ENCODE data around the gene ZBTB11. TPM values are rescaled to one million over a fixed set of nuclear protein-coding genes. Genes with fewer than 3 reads are reported as not detected.

Gene ZBTB11
- total and polyA plus RNA-seq, 9 of the 15 experiments (the other 6 are each of a cell fraction or from before 2014, with no cell fraction given) = 6.2 to 31.9 (median 21.4) TPM

DNA sequence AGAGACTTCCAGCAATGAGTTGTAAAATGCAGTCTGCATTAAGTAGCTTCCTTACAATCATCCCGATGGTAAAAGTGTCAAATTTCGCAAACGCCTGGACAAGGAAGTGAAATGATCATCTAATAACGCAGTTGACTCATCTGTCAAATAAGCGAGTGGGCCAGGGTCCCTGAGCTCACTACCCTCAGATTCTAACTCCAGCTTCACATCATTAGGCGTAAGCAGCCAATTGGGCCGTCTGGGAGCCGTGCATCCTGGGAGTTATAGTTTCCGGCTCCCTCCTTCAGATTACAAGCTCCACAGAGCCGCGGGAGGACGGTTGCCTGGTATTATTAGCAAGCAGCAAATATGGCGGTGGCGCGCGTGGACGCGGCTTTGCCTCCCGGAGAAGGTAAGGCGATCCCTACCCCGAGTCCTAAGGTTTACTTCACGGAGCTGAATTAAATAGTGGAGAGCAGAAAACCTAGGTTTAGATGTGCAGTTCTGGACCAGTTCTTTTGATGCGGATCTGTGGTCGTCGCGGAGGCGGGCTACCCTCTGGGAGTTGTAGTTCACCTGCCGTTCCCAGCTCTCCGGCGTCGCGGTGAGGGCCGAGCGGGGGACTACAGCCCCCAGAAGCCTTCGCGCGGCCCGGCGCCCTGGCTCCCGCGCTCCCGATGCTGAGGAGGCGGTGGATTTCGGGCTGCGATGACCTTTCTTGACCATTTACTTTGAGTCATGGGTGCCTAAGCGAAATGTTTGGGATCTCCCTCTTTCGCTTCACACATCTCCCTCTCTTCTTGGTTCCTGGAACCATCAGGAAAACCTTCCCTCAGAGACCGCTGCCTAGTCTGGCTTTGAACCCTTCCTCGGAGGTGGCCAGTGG lies 47.6 kb upstream of the ZBTB11 start, which contains the start of gene CEP97 (continued):
- TF ChIP-seq ZNF407 (IDR thresholded peaks at IDR 0.05; ENCODE audit: low read depth) (0 out of 2 replicates have a peak, but pooled peaks have one; percentile 24), NRF1 (conservative IDR thresholded peaks at IDR 0.05 in 1 of 2, IDR thresholded peaks at IDR 0.05 in 1 of 2) (peak; percentile 49 to 56), NFYB (IDR thresholded peaks at IDR 0.05; ENCODE audit: extremely low read depth, insufficient read length) (peak; percentile 36), JUND (IDR thresholded peaks at IDR 0.05; ENCODE audit: borderline replicate concordance, low read depth, low read length) (peak; percentile 62; the same call in 1 of the 2 replicates), JUND (tag; IDR thresholded peaks at IDR 0.05; ENCODE audit: borderline replicate concordance, low read depth, low read length) (peak; percentile 55; the same call in 1 of the 3 replicates), MEF2A (IDR thresholded peaks at IDR 0.05; ENCODE audit: control insufficient read depth, low read depth, low read length) (no peak), OTX1 (CRISPR knock-in tag; IDR thresholded peaks at IDR 0.05) (no peak), NFXL1 (CRISPR knock-in tag; IDR thresholded peaks at IDR 0.05) (no peak), CCAR2 (IDR thresholded peaks at IDR 0.05; ENCODE audit: low read depth, low read length) (no peak), ZNF212 (CRISPR knock-in tag; IDR thresholded peaks at IDR 0.05) (no peak), ERF (CRISPR knock-in tag; IDR thresholded peaks at IDR 0.05) (no peak), GABPB1 (CRISPR knock-in tag; IDR thresholded peaks at IDR 0.05) (peak; percentile 33; the same call in 1 of the 2 replicates), CCNT2 (IDR thresholded peaks at IDR 0.05; ENCODE audit: borderline replicate concordance, extremely low read depth, insufficient read length, low read depth, low read length) (no peak), CBFA2T2 (conservative IDR thresholded peaks at IDR 0.05) (no peak), POLR2G (IDR thresholded peaks at IDR 0.05; ENCODE audit: low read depth, low read length) (peak; percentile 66), RAD21 (CRISPR knock-in tag; conservative IDR thresholded peaks at IDR 0.05 in 1 of 2, IDR thresholded peaks at IDR 0.05 in 1 of 2) (no peak)
- TF ChIP-seq, protein P1, sequence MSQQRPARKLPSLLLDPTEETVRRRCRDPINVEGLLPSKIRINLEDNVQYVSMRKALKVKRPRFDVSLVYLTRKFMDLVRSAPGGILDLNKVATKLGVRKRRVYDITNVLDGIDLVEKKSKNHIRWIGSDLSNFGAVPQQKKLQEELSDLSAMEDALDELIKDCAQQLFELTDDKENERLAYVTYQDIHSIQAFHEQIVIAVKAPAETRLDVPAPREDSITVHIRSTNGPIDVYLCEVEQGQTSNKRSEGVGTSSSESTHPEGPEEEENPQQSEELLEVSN (IDR thresholded peaks at IDR 0.05; ENCODE audit: borderline replicate concordance in 1 of 2, extremely low read depth in 1 of 2, insufficient read depth in 1 of 2, insufficient read length in 1 of 2, low read depth in 1 of 2, low read length in 1 of 2, poor library complexity in 1 of 2, severe bottlenecking in 1 of 2) = peak in 1 of 2 experiments; percentile 42

Measured in K562 (cell line).